ENCODE measurements around the gene NUP93.

NUP93 gene

DNA sequence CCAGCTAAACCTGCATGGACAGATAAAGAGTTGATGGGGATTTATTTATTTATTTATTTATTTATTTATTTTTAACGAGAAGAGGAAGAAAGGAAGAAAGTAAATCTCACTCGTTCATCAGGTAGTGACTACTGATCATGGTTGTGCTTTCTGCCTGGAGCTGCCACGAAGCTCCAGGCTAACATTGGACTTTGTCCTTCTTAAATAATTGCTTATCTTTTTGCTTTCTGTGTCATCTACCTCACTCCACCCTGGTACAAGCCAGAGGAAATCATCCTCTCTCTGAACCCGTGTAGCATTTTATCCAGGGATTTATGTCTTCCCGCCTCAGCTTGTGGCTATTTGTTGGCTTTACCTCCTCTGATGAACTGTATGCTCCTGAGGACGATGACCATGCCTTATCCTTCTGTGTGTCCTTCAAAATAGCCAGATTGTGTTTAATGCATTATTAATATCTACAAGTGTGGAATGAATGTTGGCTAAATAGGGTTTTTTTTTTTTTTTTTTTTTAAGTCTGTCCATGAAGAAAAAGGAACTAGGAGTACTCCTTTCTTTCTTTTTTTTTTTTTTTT is 127.0 kb downstream of the NUP93 start:
- TF ChIP-seq, protein P1, sequence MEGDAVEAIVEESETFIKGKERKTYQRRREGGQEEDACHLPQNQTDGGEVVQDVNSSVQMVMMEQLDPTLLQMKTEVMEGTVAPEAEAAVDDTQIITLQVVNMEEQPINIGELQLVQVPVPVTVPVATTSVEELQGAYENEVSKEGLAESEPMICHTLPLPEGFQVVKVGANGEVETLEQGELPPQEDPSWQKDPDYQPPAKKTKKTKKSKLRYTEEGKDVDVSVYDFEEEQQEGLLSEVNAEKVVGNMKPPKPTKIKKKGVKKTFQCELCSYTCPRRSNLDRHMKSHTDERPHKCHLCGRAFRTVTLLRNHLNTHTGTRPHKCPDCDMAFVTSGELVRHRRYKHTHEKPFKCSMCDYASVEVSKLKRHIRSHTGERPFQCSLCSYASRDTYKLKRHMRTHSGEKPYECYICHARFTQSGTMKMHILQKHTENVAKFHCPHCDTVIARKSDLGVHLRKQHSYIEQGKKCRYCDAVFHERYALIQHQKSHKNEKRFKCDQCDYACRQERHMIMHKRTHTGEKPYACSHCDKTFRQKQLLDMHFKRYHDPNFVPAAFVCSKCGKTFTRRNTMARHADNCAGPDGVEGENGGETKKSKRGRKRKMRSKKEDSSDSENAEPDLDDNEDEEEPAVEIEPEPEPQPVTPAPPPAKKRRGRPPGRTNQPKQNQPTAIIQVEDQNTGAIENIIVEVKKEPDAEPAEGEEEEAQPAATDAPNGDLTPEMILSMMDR (IDR thresholded peaks at IDR 0.05; ENCODE audit: low read depth, low read length) = no peak
- in situ Hi-C loops (cut with HindIII; ENCODE audit: low sequenced_read_pairs) = no loop called here

GRCh38 chr16:56858374-56858773 is 128.4 kb downstream of the NUP93 start:
- H3K4me3 ChIP-seq (ENCODE audit: low read depth, low read length) = no peak overlapping the region
- TF ChIP-seq, protein P1 (IDR thresholded peaks at IDR 0.05; ENCODE audit: low read depth, low read length) = no peak
- no peak for DNase-seq (ENCODE audit: low read depth, low spot score)
- in situ Hi-C loops (cut with HindIII; ENCODE audit: low sequenced_read_pairs) = no loop called here

More for the DNA sequence above, 127.0 kb downstream of the NUP93 start:
- DNase-seq (ENCODE audit: low read depth, low spot score) = no peak
- no peak overlapping the region for H3K4me3 ChIP-seq (ENCODE audit: low read depth, low read length)

GRCh38 chr16:56859636-56860035 is 129.7 kb downstream of the NUP93 start:
- TF ChIP-seq, protein P1 (IDR thresholded peaks at IDR 0.05; ENCODE audit: low read depth, low read length) = no peak
- in situ Hi-C loops (cut with HindIII; ENCODE audit: low sequenced_read_pairs) = no loop called here
- DNase-seq (ENCODE audit: low read depth, low spot score) = no peak
- H3K4me3 ChIP-seq (ENCODE audit: low read depth, low read length) = no peak overlapping the region

GRCh38 chr16:56860226-56861020 is 130.5 kb downstream of the NUP93 start:
- no peak overlapping the region for H3K4me3 ChIP-seq (ENCODE audit: low read depth, low read length)
- no peak for DNase-seq (ENCODE audit: low read depth, low spot score)
- in situ Hi-C loops (cut with HindIII; ENCODE audit: low sequenced_read_pairs) = no loop called here
- TF ChIP-seq, protein P1 (IDR thresholded peaks at IDR 0.05; ENCODE audit: low read depth, low read length) = no peak

- DNase-seq (ENCODE audit: low read depth, low spot score) = no peak
- TF ChIP-seq, protein P1 (IDR thresholded peaks at IDR 0.05; ENCODE audit: low read depth, low read length) = no peak
- in situ Hi-C loops (cut with HindIII; ENCODE audit: low sequenced_read_pairs) = no loop called here
- H3K4me3 ChIP-seq (ENCODE audit: low read depth, low read length) = no peak overlapping the region
Measured at GRCh38 chr16:56861092-56861610, 131.2 kb downstream of the NUP93 start.

- H3K4me3 ChIP-seq (ENCODE audit: low read depth, low read length) = no peak overlapping the region
- in situ Hi-C loops (cut with HindIII; ENCODE audit: low sequenced_read_pairs) = no loop called here
- TF ChIP-seq, protein P1 (IDR thresholded peaks at IDR 0.05; ENCODE audit: low read depth, low read length) = no peak
- no peak for DNase-seq (ENCODE audit: low read depth, low spot score)
Measured at GRCh38 chr16:56861756-56862155, 131.8 kb downstream of the NUP93 start.

All from astrocyte of the spinal cord (primary cell).